HG03139 (cell line): ENCODE measurements around the gene RAD52.

Experiments used
- ATAC-seq: cut with Tn5 transposase; IDR thresholded peaks from one replicate; pipeline ENCODE4 v1.9.1; 2021; ENCODE audit not compliant: unreplicated experiment

Gene RAD52

GRCh38 chr12:949453-950191 lies at the start of gene RAD52:
Gene RAD52, minus strand, starts transcription at chr12:949694. Its CDS starts 16,636 bp downstream, at chr12:933058.
- ATAC-seq = peak; percentile 77

- ATAC-seq = peak; percentile 70
These were observed 48.8 kb upstream of the RAD52 start for GRCh38 chr12:998020-998874.

GRCh38 chr12:997505-997904 lies 48.0 kb upstream of the RAD52 start:
- no peak for ATAC-seq

GRCh38 chr12:996881-997280 lies 47.4 kb upstream of the RAD52 start:
- ATAC-seq = no peak

- no peak for ATAC-seq
These were observed 43.2 kb upstream of the RAD52 start for GRCh38 chr12:992647-993046.

- ATAC-seq = no peak
These were observed 42.1 kb upstream of the RAD52 start for GRCh38 chr12:991350-992333.

GRCh38 chr12:990661-991349 lies 41.3 kb upstream of the RAD52 start, which contains the start of gene ERC1:
Gene ERC1, plus strand, starts transcription at chr12:991223. Its CDS starts 36,681 bp downstream, at chr12:1027904.
- peak; percentile 62 for ATAC-seq

GRCh38 chr12:989751-990660 lies 40.5 kb upstream of the RAD52 start:
- ATAC-seq = peak; percentile 19

GRCh38 chr12:989051-989450 lies 39.6 kb upstream of the RAD52 start:
- ATAC-seq = no peak

- ATAC-seq = no peak
These were observed 39.2 kb upstream of the RAD52 start for GRCh38 chr12:988646-989045.

- no peak for ATAC-seq
These were observed 32.5 kb upstream of the RAD52 start for GRCh38 chr12:981961-982360.

GRCh38 chr12:981176-981828 lies 31.8 kb upstream of the RAD52 start:
- no peak for ATAC-seq

GRCh38 chr12:979349-979748 lies 29.9 kb upstream of the RAD52 start:
- ATAC-seq = no peak

- no peak for ATAC-seq
These were observed 27.7 kb upstream of the RAD52 start for GRCh38 chr12:977156-977555.

- no peak for ATAC-seq
These were observed 27.1 kb upstream of the RAD52 start for GRCh38 chr12:976644-977043.

- no peak for ATAC-seq
These were observed 24.9 kb upstream of the RAD52 start for GRCh38 chr12:974271-974862.

GRCh38 chr12:971991-972390 lies 22.5 kb upstream of the RAD52 start:
- no peak for ATAC-seq

GRCh38 chr12:969821-970220 lies 20.3 kb upstream of the RAD52 start:
- no peak for ATAC-seq
